MCF 10A (cell line): ENCODE measurements around the gene SLC24A3. TPM values are rescaled to one million over a fixed set of nuclear protein-coding genes. Genes with fewer than 3 reads are reported as not detected.

Experiments used
- BruUV-seq: library from RNA; stranded (reverse); fragments of 400-500 nt; replicated peaks from 2 replicates; lab custom pipeline; 2021; lab: Mats Ljungman, UMichigan
- CTCF ChIA-PET: fragments of 300-600 bp; sonication (Branson Sonifier 250); formaldehyde crosslinking; extraction: SDS; loops from one replicate; lab custom pipeline; 2021; ENCODE audit warnings: antibody characterized with exemption, inconsistent platforms; lab: Yijun Ruan, JAX
- POLR2A ChIA-PET: fragments of 300-600, 350-650 bp; sonication (Branson Sonifier 250); formaldehyde crosslinking; extraction: SDS; loops from one replicate; lab custom pipeline; 2020; ENCODE audit warnings: antibody characterized with exemption, inconsistent platforms; lab: Yijun Ruan, JAX
- DNase-seq: peaks from one replicate; pipeline ENCODE4 v3.0.0-alpha.2; 2018; ENCODE audit not compliant: unreplicated experiment
- H3K27ac Mint-ChIP-seq: one replicate; pipeline ENCODE4 v1.8.0; 2022; ENCODE audit warnings: mild to moderate bottlenecking, low read depth, mixed read lengths; ENCODE audit not compliant: unreplicated experiment
- H3K27me3 Mint-ChIP-seq: one replicate; pipeline ENCODE4 v1.8.0; 2022; ENCODE audit warnings: mixed read lengths; ENCODE audit not compliant: insufficient read depth, unreplicated experiment
- H3K36me3 Mint-ChIP-seq: one replicate; pipeline ENCODE4 v1.8.0; 2022; ENCODE audit warnings: mild to moderate bottlenecking, moderate library complexity, mixed read lengths; ENCODE audit not compliant: insufficient read depth, unreplicated experiment
- H3K4me1 Mint-ChIP-seq: one replicate; pipeline ENCODE4 v1.8.0; 2022; ENCODE audit warnings: mixed read lengths; ENCODE audit not compliant: insufficient read depth, unreplicated experiment
- H3K4me3 Mint-ChIP-seq: one replicate; pipeline ENCODE4 v1.8.0; 2022; ENCODE audit warnings: mild to moderate bottlenecking, moderate library complexity, mixed read lengths; ENCODE audit not compliant: unreplicated experiment
- H3K9me3 Mint-ChIP-seq: one replicate; pipeline ENCODE4 v1.8.0; 2022; ENCODE audit warnings: mixed read lengths; ENCODE audit not compliant: unreplicated experiment
- intact Hi-C: fragments of 100-400 bp; cut with micrococcal nuclease; formaldehyde crosslinking; loops from 2 replicates; pipeline ENCODE4 v1.14.1; 2022
- total RNA-seq: library from RNA; stranded (reverse); gene quantifications from 2 replicates; pipeline ENCODE4 v1.2.3, GENCODE V29; 2022
- TF ChIP-seq, protein P1 (sequence below): fragments of 200-600 bp; IDR thresholded peaks from one replicate; pipeline ENCODE4 v1.8.0; 2022; ENCODE audit warnings: antibody characterized with exemption, mild to moderate bottlenecking; ENCODE audit not compliant: unreplicated experiment

Gene SLC24A3
- total RNA-seq, 1 experiment from 2014 or later: not detected

DNA sequence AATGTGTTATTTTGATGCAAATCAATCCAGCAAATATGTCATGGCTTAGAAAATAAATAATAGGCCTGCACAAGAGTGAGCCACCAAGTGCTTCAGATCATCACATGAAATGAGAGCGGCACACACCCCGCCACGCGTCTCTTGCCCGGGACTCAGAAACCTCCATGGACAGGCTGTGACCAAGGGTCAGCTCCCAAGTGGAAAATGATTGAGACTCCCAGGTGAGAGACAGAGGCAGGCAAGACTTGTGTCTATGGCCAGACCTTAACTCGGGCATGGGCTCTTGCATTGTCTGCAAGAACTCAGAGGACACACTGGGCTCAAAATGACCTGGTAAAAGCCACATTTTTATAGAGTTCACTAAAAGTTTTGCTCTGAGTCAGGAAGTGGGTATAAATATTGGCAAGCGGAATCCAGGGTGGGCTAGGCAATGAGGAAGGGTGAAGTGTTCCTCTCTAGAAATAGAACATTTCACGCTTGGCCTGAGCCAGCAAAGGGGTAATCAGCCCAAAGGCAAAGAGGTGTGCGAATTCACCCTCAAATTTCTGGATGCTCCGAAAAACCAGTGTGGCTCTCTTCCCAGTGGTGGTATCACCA, 514.9 kb downstream of the SLC24A3 start:
- H3K27ac Mint-ChIP-seq: no peak overlapping the region
- ChIA-PET POLR2A (interaction anchor here (0.7 to 2.2 kb wide), 3 partner anchors 8 to 72 kb away, joined by 3 to 13 read pairs (median 5); no protein-coding TSS in a partner anchor), CTCF (interaction anchor here (1.4 kb wide), 1 partner anchor 23 kb away, joined by 3 read pairs; no protein-coding TSS in a partner anchor)
- TF ChIP-seq, protein P1, sequence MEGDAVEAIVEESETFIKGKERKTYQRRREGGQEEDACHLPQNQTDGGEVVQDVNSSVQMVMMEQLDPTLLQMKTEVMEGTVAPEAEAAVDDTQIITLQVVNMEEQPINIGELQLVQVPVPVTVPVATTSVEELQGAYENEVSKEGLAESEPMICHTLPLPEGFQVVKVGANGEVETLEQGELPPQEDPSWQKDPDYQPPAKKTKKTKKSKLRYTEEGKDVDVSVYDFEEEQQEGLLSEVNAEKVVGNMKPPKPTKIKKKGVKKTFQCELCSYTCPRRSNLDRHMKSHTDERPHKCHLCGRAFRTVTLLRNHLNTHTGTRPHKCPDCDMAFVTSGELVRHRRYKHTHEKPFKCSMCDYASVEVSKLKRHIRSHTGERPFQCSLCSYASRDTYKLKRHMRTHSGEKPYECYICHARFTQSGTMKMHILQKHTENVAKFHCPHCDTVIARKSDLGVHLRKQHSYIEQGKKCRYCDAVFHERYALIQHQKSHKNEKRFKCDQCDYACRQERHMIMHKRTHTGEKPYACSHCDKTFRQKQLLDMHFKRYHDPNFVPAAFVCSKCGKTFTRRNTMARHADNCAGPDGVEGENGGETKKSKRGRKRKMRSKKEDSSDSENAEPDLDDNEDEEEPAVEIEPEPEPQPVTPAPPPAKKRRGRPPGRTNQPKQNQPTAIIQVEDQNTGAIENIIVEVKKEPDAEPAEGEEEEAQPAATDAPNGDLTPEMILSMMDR: no peak
- H3K4me3 Mint-ChIP-seq: no peak overlapping the region
- intact Hi-C loops: no loop called here
- H3K4me1 Mint-ChIP-seq: peaks cover 18% of the 10 kb centered on the region
- H3K36me3 Mint-ChIP-seq: no peaks in the 10 kb centered on the region
- no peaks in the 10 kb centered on the region for H3K27me3 Mint-ChIP-seq
- no TSS peak for BruUV-seq
- H3K9me3 Mint-ChIP-seq: no peaks in the 10 kb centered on the region
- DNase-seq: no peak

DNA sequence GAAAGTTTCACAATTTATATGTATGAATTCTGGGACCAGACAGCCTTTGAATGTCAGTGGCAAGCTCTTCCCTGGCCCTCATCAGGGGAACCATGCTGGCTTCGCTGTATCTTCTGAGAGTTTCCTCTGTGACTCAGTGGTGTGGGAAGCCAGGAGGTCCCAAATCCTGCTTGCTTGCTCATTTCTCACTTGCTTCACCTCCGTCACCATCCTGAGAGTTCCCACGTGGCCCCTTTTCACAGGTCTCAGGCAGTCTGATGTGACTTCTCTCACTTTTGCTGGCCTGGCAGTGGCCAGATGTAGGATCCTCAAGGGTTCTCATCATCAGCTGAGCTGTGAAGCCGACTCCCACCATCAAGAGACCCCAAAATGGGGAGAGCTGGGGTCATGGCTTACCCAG, 517.2 kb downstream of the SLC24A3 start:
- no peak overlapping the region for H3K4me3 Mint-ChIP-seq
- POLR2A ChIA-PET: interaction anchor here (0.8 to 0.9 kb wide), 3 partner anchors 24 to 29 kb away, joined by 3 to 4 read pairs (median 4); no protein-coding TSS in a partner anchor
- H3K9me3 Mint-ChIP-seq: no peaks in the 10 kb centered on the region
- TF ChIP-seq, protein P1: no peak
- BruUV-seq: no TSS peak
- CTCF ChIA-PET: interaction anchor here (0.6 to 1.7 kb wide), 4 partner anchors 54 to 268 kb away, joined by 3 to 5 read pairs (median 4); no protein-coding TSS in a partner anchor
- H3K36me3 Mint-ChIP-seq: no peaks in the 10 kb centered on the region
- no peaks in the 10 kb centered on the region for H3K27me3 Mint-ChIP-seq
- intact Hi-C loops: no loop called here
- H3K4me1 Mint-ChIP-seq: peaks cover 19% of the 10 kb centered on the region
- DNase-seq: no peak
- H3K27ac Mint-ChIP-seq: no peak overlapping the region

GRCh38 chr20:19730706-19731105, 518.3 kb downstream of the SLC24A3 start:
- no peak overlapping the region for H3K4me3 Mint-ChIP-seq
- no peak overlapping the region for H3K27ac Mint-ChIP-seq
- no peaks in the 10 kb centered on the region for H3K27me3 Mint-ChIP-seq
- intact Hi-C loops: no loop called here
- ChIA-PET CTCF (interaction anchor here (0.9 to 2.5 kb wide), 3 partner anchors 15 to 53 kb away, joined by 3 to 8 read pairs (median 3); no protein-coding TSS in a partner anchor), POLR2A (interaction anchor here (0.7 kb wide), 1 partner anchor 20 kb away, joined by 3 read pairs; no protein-coding TSS in a partner anchor)
- H3K4me1 Mint-ChIP-seq: peaks cover 23% of the 10 kb centered on the region
- no peaks in the 10 kb centered on the region for H3K36me3 Mint-ChIP-seq
- no peaks in the 10 kb centered on the region for H3K9me3 Mint-ChIP-seq
- DNase-seq: no peak
- TF ChIP-seq, protein P1: no peak
- no TSS peak for BruUV-seq

DNA sequence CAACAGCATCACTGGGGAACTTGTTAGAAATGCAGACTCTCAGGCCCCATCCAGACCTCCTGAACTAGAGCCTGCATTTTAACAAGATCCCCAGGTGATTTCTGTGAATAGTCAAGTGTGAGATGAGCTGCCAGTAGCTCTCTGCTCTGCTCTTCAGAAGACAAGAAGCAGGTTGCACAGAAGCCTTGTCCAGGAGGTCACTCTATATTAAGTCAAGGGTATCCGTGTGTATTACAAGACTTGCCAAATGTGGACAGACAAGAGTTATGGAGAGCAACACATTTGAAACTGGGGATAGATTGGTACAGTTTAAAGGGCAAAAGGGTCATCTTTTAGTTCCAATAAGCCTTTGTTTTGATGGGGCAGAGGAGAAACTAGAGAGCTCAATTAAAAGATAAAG, 522.4 kb downstream of the SLC24A3 start:
- H3K9me3 Mint-ChIP-seq: no peaks in the 10 kb centered on the region
- no TSS peak for BruUV-seq
- no peak for DNase-seq
- H3K36me3 Mint-ChIP-seq: no peaks in the 10 kb centered on the region
- H3K4me3 Mint-ChIP-seq: peak overlapping the region; percentile 27
- H3K4me1 Mint-ChIP-seq: peaks cover 25% of the 10 kb centered on the region
- no peaks in the 10 kb centered on the region for H3K27me3 Mint-ChIP-seq
- ChIA-PET CTCF (interaction anchor here (0.6 to 4.0 kb wide), 10 partner anchors 10 to 502 kb away, joined by 3 to 29 read pairs (median 5); no protein-coding TSS in a partner anchor), POLR2A (interaction anchor here (0.6 to 4.4 kb wide), 25 partner anchors 9 to 1667 kb away, joined by 3 to 81 read pairs (median 5); partner anchors contain the start of genes CFAP61, CRNKL1, NAA20 and RIN2)
- intact Hi-C loops: loop anchor here (5.0 kb wide), 1 partner anchor 152 kb away; no protein-coding TSS in a partner anchor
- peak overlapping the region; percentile 87 for H3K27ac Mint-ChIP-seq
- TF ChIP-seq, protein P1: no peak
